ENCODE data around the gene NFIB.

Gene NFIB

DNA sequence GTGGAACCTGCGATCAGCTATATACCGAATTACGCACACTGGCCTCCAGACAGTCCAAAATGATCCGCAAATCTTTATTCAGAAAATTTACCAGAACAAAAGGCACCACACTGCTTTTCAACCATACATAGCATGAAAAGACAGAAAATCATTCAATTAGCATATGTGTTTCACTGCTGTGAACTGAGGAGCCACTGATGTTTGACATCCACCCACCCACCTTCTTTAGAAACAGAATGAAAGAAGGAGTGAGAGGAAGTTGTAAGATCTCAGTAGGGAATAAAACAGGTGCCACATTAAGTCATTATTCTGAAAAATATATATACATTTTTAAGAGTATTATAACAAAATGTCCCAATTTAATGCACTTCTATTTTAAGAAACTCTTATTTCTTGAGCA lies 156.8 kb downstream of the NFIB start:
- TF ChIP-seq, protein P1, sequence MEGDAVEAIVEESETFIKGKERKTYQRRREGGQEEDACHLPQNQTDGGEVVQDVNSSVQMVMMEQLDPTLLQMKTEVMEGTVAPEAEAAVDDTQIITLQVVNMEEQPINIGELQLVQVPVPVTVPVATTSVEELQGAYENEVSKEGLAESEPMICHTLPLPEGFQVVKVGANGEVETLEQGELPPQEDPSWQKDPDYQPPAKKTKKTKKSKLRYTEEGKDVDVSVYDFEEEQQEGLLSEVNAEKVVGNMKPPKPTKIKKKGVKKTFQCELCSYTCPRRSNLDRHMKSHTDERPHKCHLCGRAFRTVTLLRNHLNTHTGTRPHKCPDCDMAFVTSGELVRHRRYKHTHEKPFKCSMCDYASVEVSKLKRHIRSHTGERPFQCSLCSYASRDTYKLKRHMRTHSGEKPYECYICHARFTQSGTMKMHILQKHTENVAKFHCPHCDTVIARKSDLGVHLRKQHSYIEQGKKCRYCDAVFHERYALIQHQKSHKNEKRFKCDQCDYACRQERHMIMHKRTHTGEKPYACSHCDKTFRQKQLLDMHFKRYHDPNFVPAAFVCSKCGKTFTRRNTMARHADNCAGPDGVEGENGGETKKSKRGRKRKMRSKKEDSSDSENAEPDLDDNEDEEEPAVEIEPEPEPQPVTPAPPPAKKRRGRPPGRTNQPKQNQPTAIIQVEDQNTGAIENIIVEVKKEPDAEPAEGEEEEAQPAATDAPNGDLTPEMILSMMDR (IDR thresholded peaks at IDR 0.05; ENCODE audit: low read depth, low read length) = no peak
- H3K27ac ChIP-seq = no peak overlapping the region
- no peak for DNase-seq
- no peaks in the 10 kb centered on the region for H3K27me3 ChIP-seq (ENCODE audit: insufficient read depth, low read depth, severe bottlenecking)
- no peaks in the 10 kb centered on the region for H3K9me3 ChIP-seq (ENCODE audit: severe bottlenecking)
- no peak overlapping the region for H3K4me3 ChIP-seq (ENCODE audit: low read depth, low read length)
- no peaks in the 10 kb centered on the region for H3K36me3 ChIP-seq

DNA sequence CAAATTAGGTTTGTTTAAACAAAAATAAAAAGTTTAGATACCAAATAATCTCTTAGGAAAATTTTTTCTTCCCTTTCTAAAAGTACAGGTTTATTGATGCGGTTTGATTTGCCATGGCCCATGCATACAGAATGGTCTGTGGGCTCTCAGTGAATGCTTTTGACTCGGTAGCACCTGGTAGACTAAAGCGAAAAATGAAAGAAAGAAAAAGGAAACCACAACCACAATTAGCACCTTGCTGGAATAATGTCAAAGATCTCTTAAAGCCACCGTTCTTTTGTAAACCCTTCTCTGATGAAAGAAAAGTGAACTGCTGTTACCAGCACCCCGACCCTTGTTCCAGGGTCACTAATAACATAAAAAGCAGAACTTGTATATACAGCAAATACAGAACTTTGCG lies 157.9 kb downstream of the NFIB start:
- H3K4me3 ChIP-seq (ENCODE audit: low read depth, low read length) = no peak overlapping the region
- no peak overlapping the region for H3K27ac ChIP-seq
- no peaks in the 10 kb centered on the region for H3K36me3 ChIP-seq
- H3K9me3 ChIP-seq (ENCODE audit: severe bottlenecking) = no peaks in the 10 kb centered on the region
- no peaks in the 10 kb centered on the region for H3K27me3 ChIP-seq (ENCODE audit: insufficient read depth, low read depth, severe bottlenecking)
- DNase-seq = no peak
- TF ChIP-seq, protein P1 (IDR thresholded peaks at IDR 0.05; ENCODE audit: low read depth, low read length) = no peak

DNA sequence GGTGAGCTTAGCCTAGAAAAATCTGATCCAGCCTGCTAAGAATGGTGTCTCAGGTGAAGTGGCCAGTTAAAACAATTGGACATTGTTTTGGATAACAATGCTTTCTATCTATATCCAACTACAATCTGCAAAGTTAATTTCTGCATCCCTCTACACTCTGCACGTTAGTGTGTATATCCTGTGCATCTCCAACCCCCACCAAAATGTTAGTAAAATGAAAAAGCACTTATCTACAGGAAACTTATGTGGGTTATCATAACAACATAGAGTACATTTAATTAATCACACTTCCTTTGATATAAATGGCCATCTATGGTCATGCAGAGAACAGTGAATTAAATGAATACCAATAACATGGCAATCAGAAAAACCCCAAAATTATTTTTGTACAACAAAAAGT lies 158.7 kb downstream of the NFIB start:
- no peaks in the 10 kb centered on the region for H3K27me3 ChIP-seq (ENCODE audit: insufficient read depth, low read depth, severe bottlenecking)
- TF ChIP-seq, protein P1 (IDR thresholded peaks at IDR 0.05; ENCODE audit: low read depth, low read length) = no peak
- no peaks in the 10 kb centered on the region for H3K9me3 ChIP-seq (ENCODE audit: severe bottlenecking)
- no peaks in the 10 kb centered on the region for H3K36me3 ChIP-seq
- DNase-seq = no peak
- H3K4me3 ChIP-seq (ENCODE audit: low read depth, low read length) = no peak overlapping the region
- H3K27ac ChIP-seq = no peak overlapping the region

DNA sequence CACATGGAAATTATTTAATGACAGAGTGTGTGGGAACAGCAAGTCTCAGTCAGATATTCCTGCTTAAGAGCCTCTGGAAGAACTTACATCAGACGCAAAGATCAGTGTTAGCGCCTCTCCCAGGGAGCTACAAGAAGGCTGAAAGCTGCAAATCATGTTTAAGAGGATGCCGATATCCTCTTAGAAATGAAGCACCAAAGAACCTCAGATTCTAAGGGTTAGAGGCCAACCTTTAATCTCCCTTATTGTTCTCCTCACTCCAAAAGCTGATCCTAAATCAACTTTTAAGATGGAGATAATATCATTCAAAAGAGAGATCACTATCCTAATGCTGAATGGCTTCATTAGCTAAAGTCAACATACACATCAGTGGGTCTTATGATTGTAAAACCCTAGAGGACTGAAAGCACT lies 160.6 kb downstream of the NFIB start:
- H3K27me3 ChIP-seq (ENCODE audit: insufficient read depth, low read depth, severe bottlenecking) = no peaks in the 10 kb centered on the region
- peak; percentile 15 for DNase-seq
- no peaks in the 10 kb centered on the region for H3K9me3 ChIP-seq (ENCODE audit: severe bottlenecking)
- no peaks in the 10 kb centered on the region for H3K36me3 ChIP-seq
- TF ChIP-seq, protein P1 (IDR thresholded peaks at IDR 0.05; ENCODE audit: low read depth, low read length) = no peak
- H3K4me3 ChIP-seq (ENCODE audit: low read depth, low read length) = no peak overlapping the region
- no peak overlapping the region for H3K27ac ChIP-seq

DNA sequence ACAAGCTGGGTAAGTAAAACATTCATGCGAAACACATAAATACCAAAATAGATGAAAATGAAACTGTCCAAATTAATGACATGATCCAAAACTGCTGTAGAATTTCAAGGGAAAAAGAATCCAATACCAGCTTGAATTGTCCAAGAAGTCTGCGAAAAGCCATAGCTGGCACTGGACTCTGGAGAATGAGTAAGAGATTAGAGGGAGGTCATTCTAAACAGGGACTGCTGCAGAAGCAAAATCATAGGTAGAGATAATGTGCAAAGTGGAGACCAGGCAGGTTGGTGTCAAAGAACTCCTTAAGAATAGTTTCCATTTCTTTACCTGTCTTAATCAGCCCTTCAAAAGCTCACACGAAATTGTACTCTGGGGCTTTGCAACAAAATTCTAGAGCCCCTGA lies 162.5 kb downstream of the NFIB start:
- TF ChIP-seq, protein P1 (IDR thresholded peaks at IDR 0.05; ENCODE audit: low read depth, low read length) = no peak
- Histone ChIP-seq H3K9me3 (ENCODE audit: severe bottlenecking) (no peaks in the 10 kb centered on the region), H3K27ac (no peak overlapping the region), H3K36me3 (no peaks in the 10 kb centered on the region), H3K27me3 (ENCODE audit: insufficient read depth, low read depth, severe bottlenecking) (no peaks in the 10 kb centered on the region), H3K4me3 (ENCODE audit: low read depth, low read length) (no peak overlapping the region)
- DNase-seq = no peak

DNA sequence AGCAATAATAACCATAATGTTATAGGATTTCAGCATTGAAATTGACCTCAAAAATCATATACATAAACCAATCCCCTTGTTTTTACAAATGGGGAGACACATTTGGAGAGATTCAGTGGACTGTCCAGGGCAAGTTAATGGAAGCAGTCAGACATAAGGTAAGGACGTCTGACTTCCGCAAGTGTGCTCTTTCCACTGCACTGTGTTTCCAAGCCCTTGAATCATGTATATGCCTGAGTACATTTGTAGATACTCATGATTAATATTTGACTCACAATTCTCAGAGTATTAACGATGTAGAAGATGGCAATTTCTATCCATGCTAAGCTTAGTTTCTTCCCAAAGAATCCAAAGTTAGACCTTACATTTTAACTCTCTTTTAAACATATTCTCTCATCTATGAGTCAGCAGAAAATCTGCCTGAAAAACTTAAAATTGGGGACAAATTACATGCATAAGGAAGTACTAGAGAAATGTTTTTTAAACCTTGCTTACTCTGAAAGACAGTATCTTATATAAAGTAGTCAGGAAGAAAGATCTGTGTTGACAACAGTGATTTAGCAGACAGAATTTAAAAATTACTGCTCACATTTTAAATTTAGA lies 165.3 kb downstream of the NFIB start:
- no peak overlapping the region for H3K4me3 ChIP-seq (ENCODE audit: low read depth, low read length)
- TF ChIP-seq, protein P1 (IDR thresholded peaks at IDR 0.05; ENCODE audit: low read depth, low read length) = no peak
- H3K9me3 ChIP-seq (ENCODE audit: severe bottlenecking) = no peaks in the 10 kb centered on the region
- H3K27ac ChIP-seq = no peak overlapping the region
- DNase-seq = no peak
- H3K27me3 ChIP-seq (ENCODE audit: insufficient read depth, low read depth, severe bottlenecking) = no peaks in the 10 kb centered on the region
- H3K36me3 ChIP-seq = no peaks in the 10 kb centered on the region

Measured in WERI-Rb-1 (cell line).